AG10803 (cell line): Measurements from ENCODE around the gene ALK.

ENCODE experiments used
- DNase-seq: peaks from one replicate; pipeline ENCODE4 v3.0.0; 2010; ENCODE audit warnings: low read depth
- H3K4me3 ChIP-seq: 2 replicates; pipeline ENCODE4 v1.5.1; 2011; ENCODE audit warnings: mild to moderate bottlenecking, low read length, control low read depth
- CTCF ChIP-seq: conservative IDR thresholded peaks from 2 replicates; pipeline ENCODE4 v1.5.1; 2011; ENCODE audit warnings: mild to moderate bottlenecking, low read length, control low read depth, inconsistent platforms

The ALK gene

DNA sequence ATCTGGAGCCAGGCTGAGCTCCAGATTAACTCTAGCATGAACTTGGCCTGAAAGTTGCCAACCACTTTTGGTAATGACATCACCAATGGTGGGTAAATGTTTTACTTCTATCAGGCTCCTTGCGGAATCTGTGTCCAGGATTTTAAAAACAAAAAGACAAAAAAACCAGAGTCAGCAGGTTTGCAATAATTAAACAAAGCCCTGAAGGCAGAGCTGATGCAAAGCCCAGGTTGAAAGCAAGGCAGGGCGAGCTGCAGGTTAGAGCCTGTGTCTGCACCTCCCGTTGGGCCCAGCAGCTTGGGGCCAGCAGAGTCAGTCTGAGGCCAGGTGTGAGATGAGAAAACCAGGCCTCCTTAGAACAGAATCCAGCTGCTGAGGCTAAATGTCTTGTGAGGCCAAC lies 29.1 kb upstream of the ALK start:
- DNase-seq, result no peak
- no peak overlapping the region for H3K4me3 ChIP-seq
- no peak for TF ChIP-seq CTCF

DNA sequence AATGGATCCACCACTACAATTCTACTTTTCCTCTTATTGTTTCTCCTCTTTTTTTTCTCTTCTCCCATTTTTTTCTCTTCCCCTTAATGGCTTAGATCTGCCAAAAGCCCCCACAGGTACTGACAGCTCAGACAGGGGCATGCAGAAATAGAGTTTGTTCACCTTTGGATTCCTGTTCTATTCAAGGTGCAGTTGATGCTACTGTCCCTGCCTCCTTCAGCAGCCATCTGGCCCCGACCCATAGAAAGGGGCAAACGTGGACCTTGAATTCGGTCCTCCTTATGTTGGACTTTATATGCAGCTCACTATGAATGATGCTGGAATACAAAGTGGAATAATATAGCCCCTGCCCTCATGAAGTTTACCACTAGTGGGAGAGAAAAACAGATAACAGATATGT lies 27.7 kb upstream of the ALK start:
- no peak for TF ChIP-seq CTCF
- no peak overlapping the region for H3K4me3 ChIP-seq
- DNase-seq, result no peak

- no peak for TF ChIP-seq CTCF
- DNase-seq, result no peak
- H3K4me3 ChIP-seq, result no peak overlapping the region
Measured at GRCh38 chr2:29946505-29946904, 25.1 kb upstream of the ALK start.

GRCh38 chr2:29942711-29943110 lies 21.3 kb upstream of the ALK start:
- no peak for TF ChIP-seq CTCF
- no peak for DNase-seq
- H3K4me3 ChIP-seq, result no peak overlapping the region

GRCh38 chr2:29940706-29941105 lies 19.3 kb upstream of the ALK start:
- no peak overlapping the region for H3K4me3 ChIP-seq
- DNase-seq, result no peak
- TF ChIP-seq CTCF, result no peak

GRCh38 chr2:29936020-29936419 lies 14.6 kb upstream of the ALK start:
- TF ChIP-seq CTCF, result no peak
- DNase-seq, result no peak
- no peak overlapping the region for H3K4me3 ChIP-seq

- DNase-seq, result no peak
- no peak overlapping the region for H3K4me3 ChIP-seq
- TF ChIP-seq CTCF, result no peak
Measured at GRCh38 chr2:29931818-29932217, 10.4 kb upstream of the ALK start.
